NCI-H748 (cell line): ENCODE data around the gene MRTFA.

Experiments
- DNase-seq: peaks from one replicate; lab custom pipeline; 2025; ENCODE audit not compliant: unreplicated experiment; lab: John Stamatoyannopoulos, UW

Gene MRTFA

GRCh38 chr22:40472579-40472978 lies 163.9 kb downstream of the MRTFA start:
- no peak for DNase-seq

GRCh38 chr22:40472051-40472450 lies 164.5 kb downstream of the MRTFA start:
- DNase-seq: no peak

DNA sequence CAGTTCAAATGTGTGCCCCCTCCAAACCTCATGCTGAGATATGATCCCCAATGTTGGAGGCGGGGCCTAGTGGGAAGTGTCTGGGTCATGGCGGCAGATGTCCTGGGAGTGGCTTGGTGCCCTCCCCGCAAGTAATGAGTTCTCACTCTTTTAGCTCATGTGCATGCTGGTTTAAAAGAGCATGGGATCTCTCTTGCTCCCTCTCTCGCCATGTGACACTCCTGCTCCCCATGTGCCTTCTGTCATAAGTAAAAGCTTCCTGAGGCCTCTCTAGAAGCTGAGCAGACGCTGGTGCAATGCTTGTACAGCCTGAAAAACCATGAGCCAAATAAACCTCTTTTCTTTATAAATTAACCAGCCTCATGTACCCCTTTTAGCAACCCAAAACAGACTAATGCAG lies 167.3 kb downstream of the MRTFA start:
- no peak for DNase-seq

DNA sequence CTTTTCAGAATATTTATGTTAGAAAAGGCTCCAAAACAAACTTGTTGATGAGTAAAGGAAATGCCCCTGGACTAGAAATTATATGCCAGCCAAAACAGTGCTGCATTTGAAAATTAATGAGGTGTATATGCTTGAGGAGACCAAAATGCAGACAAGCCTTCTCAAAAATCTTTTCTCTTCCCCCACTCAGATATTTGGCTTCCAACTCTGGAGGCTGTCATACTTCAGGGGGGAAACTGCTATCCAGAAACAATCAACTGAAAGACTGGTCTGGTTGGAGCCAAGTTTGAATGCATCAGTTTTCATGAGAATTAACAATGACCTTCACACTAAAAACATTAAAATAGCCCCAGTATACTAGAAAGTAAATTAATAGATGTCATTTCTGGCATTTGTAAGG lies 167.9 kb downstream of the MRTFA start:
- DNase-seq: no peak

DNA sequence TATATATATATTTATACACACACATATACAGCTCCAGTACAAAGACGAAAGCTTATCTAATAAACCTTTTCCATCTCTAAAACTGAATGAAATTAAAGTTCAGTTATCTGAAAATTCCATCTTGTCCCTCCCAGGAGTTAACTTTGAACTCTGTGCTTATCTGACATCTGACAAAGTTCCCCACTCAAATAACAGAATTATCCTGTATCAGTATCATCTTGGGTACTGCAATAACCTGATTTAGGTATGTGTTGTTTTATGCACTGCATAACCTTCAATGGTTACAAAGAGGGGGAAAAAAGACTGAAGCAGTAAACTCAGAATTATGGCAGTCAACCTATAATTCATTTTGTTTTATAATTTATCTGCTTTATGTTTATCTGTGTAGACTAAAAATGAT lies 169.5 kb downstream of the MRTFA start:
- DNase-seq: no peak

DNA sequence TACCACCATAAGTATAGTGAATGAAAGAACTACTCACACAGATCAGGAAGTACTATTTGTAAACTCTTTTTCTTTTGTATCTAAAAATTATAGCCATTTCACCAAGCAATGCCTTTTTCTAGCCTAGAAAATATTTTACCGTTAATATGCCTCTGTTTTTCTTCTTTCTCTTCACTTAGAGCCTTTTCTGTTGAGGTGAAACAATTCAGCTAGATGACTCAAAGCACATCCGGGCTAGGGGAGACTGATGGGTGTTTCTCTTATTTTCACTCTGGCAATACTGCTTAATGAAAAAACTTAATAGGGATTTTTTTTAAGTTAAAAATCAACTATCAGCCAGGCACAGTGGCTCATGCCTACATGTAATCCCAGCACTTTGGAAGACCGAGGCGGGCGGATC lies 172.8 kb downstream of the MRTFA start:
- DNase-seq: no peak

- no peak for DNase-seq
Observed at GRCh38 chr22:40463017-40463631, 173.4 kb downstream of the MRTFA start.

DNA sequence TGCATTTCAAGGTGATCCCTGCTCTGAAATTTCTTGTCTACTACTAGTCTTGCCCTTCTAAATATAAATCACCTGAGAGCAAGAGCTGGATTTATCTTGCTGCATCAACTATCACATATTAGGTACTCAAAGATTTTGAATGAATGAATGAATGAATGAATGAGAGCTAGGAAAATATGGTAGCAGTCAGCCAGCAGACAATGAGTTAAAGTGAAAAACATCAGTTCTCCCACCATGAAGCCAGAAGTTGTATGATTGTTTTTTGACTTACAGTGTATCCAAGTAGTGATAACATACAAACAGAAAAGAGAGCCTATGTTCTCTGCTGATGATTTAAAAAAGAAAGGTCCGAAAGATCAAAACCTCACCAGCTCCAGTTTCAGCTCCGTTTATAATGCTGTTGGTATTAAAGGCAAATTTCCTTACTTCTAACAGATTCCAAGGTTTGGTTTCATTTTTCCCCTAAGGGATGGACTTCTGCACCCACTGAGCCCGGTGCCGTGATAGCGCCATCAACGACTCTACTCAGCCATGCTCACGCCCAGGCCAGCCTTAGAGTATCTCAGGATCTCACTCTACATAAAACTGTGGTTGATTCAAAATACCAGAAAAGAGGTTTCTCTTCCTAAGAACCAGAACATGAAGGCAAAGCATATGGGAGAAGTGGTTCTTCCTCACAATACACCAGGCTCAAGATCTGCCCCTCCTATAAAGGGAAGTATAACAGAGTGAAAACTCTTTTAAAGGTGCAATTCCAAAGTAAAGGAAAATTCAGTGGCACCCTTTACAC lies 174.1 kb downstream of the MRTFA start:
- no peak for DNase-seq

DNA sequence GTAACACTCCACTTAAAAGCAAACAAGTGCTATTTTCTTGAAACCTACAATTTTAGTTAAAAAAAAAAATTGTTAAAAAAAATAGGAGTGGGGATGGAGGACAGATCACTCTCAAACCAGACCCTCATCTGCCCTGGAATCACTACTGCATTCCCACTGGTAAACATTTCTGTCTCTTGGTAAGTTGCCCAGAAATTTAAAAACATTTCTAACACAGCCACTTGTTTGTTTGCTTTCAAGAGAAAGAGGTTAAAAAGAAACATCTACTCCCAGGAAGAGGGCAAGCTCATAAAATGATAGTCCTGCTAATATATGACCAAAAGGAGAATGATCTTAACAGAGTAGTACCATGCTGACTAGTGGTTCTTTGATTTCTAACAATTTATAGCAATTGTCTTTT lies 182.8 kb downstream of the MRTFA start:
- DNase-seq: no peak

DNA sequence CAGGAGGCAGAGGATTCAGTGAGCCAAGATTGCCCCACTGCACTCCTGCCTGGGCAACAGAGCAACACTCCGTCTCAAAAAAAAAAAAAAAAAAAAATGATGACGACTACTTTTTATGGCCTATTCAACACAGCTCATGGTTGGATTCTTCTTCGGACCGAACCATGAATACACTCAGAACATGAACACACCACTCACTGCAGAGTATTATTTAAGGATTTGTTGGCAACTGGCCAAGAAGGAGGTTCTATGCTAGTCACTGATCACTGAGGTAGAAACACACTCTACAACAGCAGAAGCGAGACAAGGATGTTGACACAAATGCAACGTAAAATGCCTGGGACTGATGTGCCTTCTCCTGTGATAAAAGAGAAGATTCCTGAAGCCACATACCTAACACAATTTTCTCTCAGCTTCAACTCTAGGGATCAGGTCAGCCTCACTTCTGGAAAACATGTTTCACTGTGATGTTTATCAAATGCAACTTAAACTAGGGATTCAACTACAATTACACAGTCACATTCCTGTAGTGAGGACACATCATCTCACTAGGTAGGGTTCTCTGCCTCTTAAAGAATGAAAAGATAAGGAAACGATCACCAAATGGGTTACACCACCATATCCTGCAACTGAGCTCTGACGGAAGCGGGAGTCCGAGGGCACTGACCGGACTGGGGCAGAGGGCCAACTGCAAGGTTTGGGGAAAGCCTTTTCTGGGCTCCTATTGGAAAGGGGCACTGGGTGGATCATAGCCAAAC lies 183.6 kb downstream of the MRTFA start:
- DNase-seq: no peak

DNA sequence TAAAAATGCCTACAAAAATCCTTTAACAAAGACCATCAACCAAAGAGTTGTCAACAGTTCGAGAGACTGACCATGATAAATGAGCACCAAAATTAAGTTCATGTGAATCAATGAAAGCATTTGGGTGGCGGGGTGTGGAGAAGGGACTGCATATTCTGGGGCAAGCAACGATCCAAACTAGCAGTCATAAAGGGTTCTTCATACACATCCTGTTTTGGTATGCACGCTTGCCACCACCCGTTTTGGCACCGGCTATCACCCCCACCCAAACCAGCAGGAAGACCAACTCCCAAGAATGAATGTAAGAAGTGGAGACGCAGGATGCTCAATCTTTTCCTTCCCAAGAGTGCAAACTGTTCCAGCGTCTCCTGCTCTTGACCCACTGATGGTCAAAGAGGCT lies 185.3 kb downstream of the MRTFA start:
- DNase-seq: no peak

DNA sequence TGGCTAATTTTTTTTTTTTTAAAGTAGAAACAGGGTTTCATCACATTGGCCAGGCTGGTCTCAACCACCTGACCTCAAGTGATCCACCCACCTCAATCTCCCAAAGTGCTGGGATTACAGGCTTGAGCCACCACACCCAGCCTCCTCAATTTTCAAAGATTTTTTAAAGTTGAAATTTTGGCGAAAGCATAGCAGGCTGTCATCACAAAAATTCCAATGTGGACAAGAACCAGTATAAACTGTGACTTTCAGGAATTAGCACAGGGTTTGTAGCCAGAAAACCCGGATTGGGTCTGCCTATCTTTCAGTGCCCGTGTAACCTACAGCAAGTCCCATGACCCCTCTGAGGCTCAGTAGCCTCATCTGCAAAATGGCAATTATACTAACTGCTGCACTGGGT lies 185.9 kb downstream of the MRTFA start:
- DNase-seq: no peak

DNA sequence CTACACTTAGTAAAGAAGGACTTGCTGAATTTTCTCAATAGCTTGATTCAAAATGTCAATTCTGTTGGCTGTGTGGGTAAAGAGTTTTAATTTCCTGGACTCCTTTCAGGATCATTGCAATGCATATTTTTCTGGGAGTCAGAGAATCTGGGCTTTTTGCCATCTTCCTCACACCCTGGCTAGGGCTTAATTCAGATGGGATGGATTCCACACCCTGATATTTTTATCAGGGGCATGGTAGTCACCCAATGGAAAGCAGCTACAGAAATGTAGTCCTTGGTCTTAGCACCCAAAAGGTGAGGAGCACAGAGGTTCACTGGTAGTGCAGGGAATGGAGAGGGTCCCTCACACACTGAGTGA lies 186.9 kb downstream of the MRTFA start:
- DNase-seq: no peak

GRCh38 chr22:40446203-40446602 lies 190.3 kb downstream of the MRTFA start:
- DNase-seq: no peak

GRCh38 chr22:40444178-40444831 lies 192.2 kb downstream of the MRTFA start:
- DNase-seq: no peak

GRCh38 chr22:40443732-40444131 lies 192.8 kb downstream of the MRTFA start:
- no peak for DNase-seq

- DNase-seq: no peak
Observed at GRCh38 chr22:40441761-40442390, 194.6 kb downstream of the MRTFA start.

- DNase-seq: peak; percentile 46
Observed at GRCh38 chr22:40436505-40437431, 199.8 kb downstream of the MRTFA start.

- no peak for DNase-seq
Observed at GRCh38 chr22:40434745-40435144, 201.8 kb downstream of the MRTFA start.

- no peak for DNase-seq
Observed at GRCh38 chr22:40434106-40434505, 202.4 kb downstream of the MRTFA start.
